ENCODE results near the gene SCN1A.

- TF ChIP-seq ZNF274 (IDR thresholded peaks at IDR 0.05; ENCODE audit: low read depth, low read length) (no peak), SUZ12 (IDR thresholded peaks at IDR 0.05; ENCODE audit: extremely low read depth, insufficient read depth, insufficient read length) (no peak)
Observed at GRCh38 chr2:166148500-166149400, 20.9 kb upstream of the SCN1A start.

Data from NT2/D1 (cell line).